ENCODE data around the gene TMEM130. TPM values are rescaled to one million over a fixed set of nuclear protein-coding genes. Genes with fewer than 3 reads are reported as not detected.

TMEM130 gene
- total and polyA plus RNA-seq, 4 donors: 0.34 to 1.5 (median 0.60) TPM

Small RNAs within 50 kb of the gene (small RNA-seq; reads per million reads assigned to genes)
- gene MIR3609 (ENCODE audit: low replicate concordance): 195 reads per million, percentile 98 among the genes with 10 or more reads in this experiment

Other genes starting within 250 kb of the TMEM130 start
- gene TRRAP, start 8.5 kb upstream of the TMEM130 start, total RNA-seq: 10 to 100 TPM; 32.6 to 43.1 TPM
- gene TRRAP, start 8.5 kb upstream of the TMEM130 start, polyA plus RNA-seq: 1 to 10 TPM; 8.3 to 9.3 TPM